ENCODE data around the gene DYNC2I2. TPM values are rescaled to one million over a fixed set of nuclear protein-coding genes. Genes with fewer than 3 reads are reported as not detected.

Gene DYNC2I2
- total RNA-seq, 1 experiment from 2014 or later, result 58.6 TPM

DNA sequence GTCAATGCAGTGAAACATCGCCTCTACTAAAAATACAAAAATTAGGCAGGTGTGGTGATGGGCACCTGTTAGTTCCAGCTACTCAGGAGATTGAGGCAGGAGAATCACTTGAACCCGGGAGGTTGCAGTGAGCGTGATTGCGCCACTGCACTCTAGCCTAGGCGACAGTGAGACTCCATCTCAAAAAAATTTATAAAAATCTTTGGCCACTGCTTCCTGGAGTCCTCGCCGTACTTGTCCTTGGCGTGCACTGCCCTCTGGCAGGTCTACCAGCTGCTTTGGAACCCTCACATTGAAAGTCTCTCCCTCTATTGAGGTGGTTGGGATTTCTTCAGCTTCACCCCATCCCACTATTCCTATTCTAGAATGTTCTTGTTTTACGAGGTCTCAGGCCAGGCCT lies 25.0 kb downstream of the DYNC2I2 start:
- no peak overlapping the region for H4K8ac ChIP-seq (replicated peaks; ENCODE audit: insufficient read length, low read depth, low read length)
- H3K79me1 ChIP-seq (ENCODE audit: insufficient read depth, low read depth, low read length, poor library complexity, severe bottlenecking), result no peaks in the 10 kb centered on the region
- H3K36me3 Mint-ChIP-seq (ENCODE audit: insufficient read depth in 1 of 3, low read depth in 3 of 3), result peaks cover 18 to 66% (median 57%) of the 10 kb centered on the region in 3 experiments
- H3K4me1 ChIP-seq (ENCODE audit: insufficient read depth, low read length), result no peaks in the 10 kb centered on the region
- H3K56ac ChIP-seq (ENCODE audit: insufficient read length, low read depth, low read length), result no peak overlapping the region
- no peaks in the 10 kb centered on the region for H3K23me2 ChIP-seq (ENCODE audit: insufficient read length, low read depth, low read length, poor library complexity, severe bottlenecking)
- DNase-seq, result no peak
- no peak overlapping the region for H2BK15ac ChIP-seq (ENCODE audit: low read depth, low read length)
- no peaks in the 10 kb centered on the region for H3K79me2 ChIP-seq (ENCODE audit: insufficient read depth, low read length)
- H2BK12ac ChIP-seq (ENCODE audit: insufficient read length, low read depth, low read length), result no peak overlapping the region
- no peak overlapping the region for H3K23ac ChIP-seq (ENCODE audit: insufficient read length, low read depth, low read length)
- no peak overlapping the region for H2AFZ ChIP-seq (ENCODE audit: low read length)
- H3K9me3 Mint-ChIP-seq, result no peaks in the 10 kb centered on the region
- H3K9ac ChIP-seq (ENCODE audit: extremely low read depth, insufficient read length, low read length), result no peak overlapping the region
- no peak overlapping the region for H3T11ph ChIP-seq (ENCODE audit: low read length)
- no peak overlapping the region for H3K18ac ChIP-seq (ENCODE audit: insufficient read length, low read depth, low read length)
- no peak overlapping the region for H2BK120ac ChIP-seq (ENCODE audit: low read depth, low read length, poor library complexity, severe bottlenecking)
- H3K4ac ChIP-seq (ENCODE audit: low read depth, low read length), result no peak overlapping the region
- H2BK20ac ChIP-seq (ENCODE audit: low read depth, low read length, poor library complexity, severe bottlenecking), result no peak overlapping the region
- no peak overlapping the region for H3K27ac ChIP-seq (ENCODE audit: insufficient read length, low read depth, low read length)
- no peak overlapping the region for H4K5ac ChIP-seq (ENCODE audit: insufficient read length, low read depth, low read length)
- TF ChIP-seq, protein P1, sequence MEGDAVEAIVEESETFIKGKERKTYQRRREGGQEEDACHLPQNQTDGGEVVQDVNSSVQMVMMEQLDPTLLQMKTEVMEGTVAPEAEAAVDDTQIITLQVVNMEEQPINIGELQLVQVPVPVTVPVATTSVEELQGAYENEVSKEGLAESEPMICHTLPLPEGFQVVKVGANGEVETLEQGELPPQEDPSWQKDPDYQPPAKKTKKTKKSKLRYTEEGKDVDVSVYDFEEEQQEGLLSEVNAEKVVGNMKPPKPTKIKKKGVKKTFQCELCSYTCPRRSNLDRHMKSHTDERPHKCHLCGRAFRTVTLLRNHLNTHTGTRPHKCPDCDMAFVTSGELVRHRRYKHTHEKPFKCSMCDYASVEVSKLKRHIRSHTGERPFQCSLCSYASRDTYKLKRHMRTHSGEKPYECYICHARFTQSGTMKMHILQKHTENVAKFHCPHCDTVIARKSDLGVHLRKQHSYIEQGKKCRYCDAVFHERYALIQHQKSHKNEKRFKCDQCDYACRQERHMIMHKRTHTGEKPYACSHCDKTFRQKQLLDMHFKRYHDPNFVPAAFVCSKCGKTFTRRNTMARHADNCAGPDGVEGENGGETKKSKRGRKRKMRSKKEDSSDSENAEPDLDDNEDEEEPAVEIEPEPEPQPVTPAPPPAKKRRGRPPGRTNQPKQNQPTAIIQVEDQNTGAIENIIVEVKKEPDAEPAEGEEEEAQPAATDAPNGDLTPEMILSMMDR (conservative IDR thresholded peaks at IDR 0.05), result no peak
- no CpG with 5 or more reads among the region's 9 CpGs for WGBS (ENCODE audit: extremely low coverage, insufficient read length, low lambda C conversion rate)
- H3K27ac Mint-ChIP-seq, result peak overlapping the region; percentile 22 to 86 (median 69); a peak in 3 of 7 replicates
- H2BK5ac ChIP-seq (ENCODE audit: insufficient read length, low read length), result no peak overlapping the region
- H3K4me1 Mint-ChIP-seq, result peaks cover 2 to 10% of the 10 kb centered on the region in 2 experiments; a peak in 3 of 4 replicates
- H4K91ac ChIP-seq (ENCODE audit: insufficient read length, low read depth, low read length), result no peak overlapping the region
- no peaks in the 10 kb centered on the region for H3K27me3 Mint-ChIP-seq (ENCODE audit: low read depth)
- no peak overlapping the region for H2AK5ac ChIP-seq (ENCODE audit: insufficient read length, low read length)
- H3K9me3 ChIP-seq (ENCODE audit: control insufficient read depth, low read depth, low read length), result no peaks in the 10 kb centered on the region
- no peak overlapping the region for H3K4me3 Mint-ChIP-seq
- no peak overlapping the region for H3K4me2 ChIP-seq (ENCODE audit: insufficient read depth, insufficient read length, low read length)
- no peak overlapping the region for H3K14ac ChIP-seq (ENCODE audit: insufficient read depth, low read length)
- H4K20me1 ChIP-seq (ENCODE audit: control insufficient read depth, insufficient read depth, insufficient read length), result no peaks in the 10 kb centered on the region
- H3K27me3 ChIP-seq (ENCODE audit: insufficient read depth, low read length), result no peaks in the 10 kb centered on the region
